NCI-H2227 treated with DMSO at 0.1 percent for 48 hours (cell line): ENCODE data around the gene SMAD3.
"Not testable (repeated sequence)": the region's sequence is repeated elsewhere in the genome, so short reads cannot be mapped to it uniquely, and the experiment has no call there.

Source experiments
- DNase-seq: peaks from one replicate; lab custom pipeline; 2025; lab: John Stamatoyannopoulos, UW

SMAD3 gene

GRCh38 chr15:67142092-67142766 lies 76.8 kb downstream of the SMAD3 start:
- DNase-seq = no peak

GRCh38 chr15:67142767-67143100 lies 77.3 kb downstream of the SMAD3 start:
- no peak for DNase-seq

GRCh38 chr15:67143646-67144045 lies 78.2 kb downstream of the SMAD3 start:
- no peak for DNase-seq

GRCh38 chr15:67144609-67145311 lies 79.4 kb downstream of the SMAD3 start:
- DNase-seq = no peak

- DNase-seq = no peak
These were observed 79.9 kb downstream of the SMAD3 start for GRCh38 chr15:67145312-67145610.

- DNase-seq = no peak
These were observed 80.3 kb downstream of the SMAD3 start for GRCh38 chr15:67145710-67146109.

- DNase-seq = no peak
These were observed 80.8 kb downstream of the SMAD3 start for GRCh38 chr15:67146234-67146633.

GRCh38 chr15:67146875-67147381 lies 81.5 kb downstream of the SMAD3 start:
- no peak for DNase-seq

GRCh38 chr15:67147396-67147949 lies 82.1 kb downstream of the SMAD3 start:
- DNase-seq = no peak

- peak; percentile 50 for DNase-seq
These were observed 82.8 kb downstream of the SMAD3 start for GRCh38 chr15:67148196-67148701.

GRCh38 chr15:67149068-67149772 lies 83.8 kb downstream of the SMAD3 start:
- no peak for DNase-seq

- no peak for DNase-seq
These were observed 84.3 kb downstream of the SMAD3 start for GRCh38 chr15:67149773-67150022.

- DNase-seq = no peak
These were observed 84.8 kb downstream of the SMAD3 start for GRCh38 chr15:67150023-67150860.

- DNase-seq = no peak
These were observed 87.0 kb downstream of the SMAD3 start for GRCh38 chr15:67152429-67152828.

- not testable (repeated sequence) for DNase-seq
These were observed 87.6 kb downstream of the SMAD3 start for GRCh38 chr15:67153044-67153443.

GRCh38 chr15:67154249-67154648 lies 88.8 kb downstream of the SMAD3 start:
- DNase-seq = no peak

- no peak for DNase-seq
These were observed 91.0 kb downstream of the SMAD3 start for GRCh38 chr15:67156426-67156825.

GRCh38 chr15:67156834-67157233 lies 91.4 kb downstream of the SMAD3 start:
- DNase-seq = no peak

- DNase-seq = no peak
These were observed 92.3 kb downstream of the SMAD3 start for GRCh38 chr15:67157521-67158252.

GRCh38 chr15:67158367-67158766 lies 93.0 kb downstream of the SMAD3 start:
- DNase-seq = no peak

GRCh38 chr15:67161412-67161811 lies 96.0 kb downstream of the SMAD3 start:
- DNase-seq = no peak
